Measurements from ENCODE around the gene ACTC1.

DNA sequence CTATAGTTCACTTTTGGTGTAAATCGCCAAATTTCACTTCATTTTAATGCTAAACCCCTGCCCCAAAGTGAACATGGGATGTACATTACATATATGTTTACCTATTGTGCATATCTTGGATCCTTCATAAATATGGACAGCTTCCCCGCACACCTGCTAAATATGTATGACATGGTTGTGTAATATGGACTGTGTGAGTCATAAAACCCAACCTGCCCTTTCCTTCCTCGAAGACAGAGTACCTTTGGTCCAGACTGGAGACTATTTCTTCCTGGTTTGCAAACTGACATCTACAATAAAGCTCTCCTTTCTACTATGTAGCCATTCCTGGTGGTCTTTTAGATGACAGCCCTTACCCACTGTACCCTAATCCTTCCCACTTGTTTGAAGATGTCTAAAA is 12.4 kb downstream of the ACTC1 start:
- TF ChIP-seq, protein P1, sequence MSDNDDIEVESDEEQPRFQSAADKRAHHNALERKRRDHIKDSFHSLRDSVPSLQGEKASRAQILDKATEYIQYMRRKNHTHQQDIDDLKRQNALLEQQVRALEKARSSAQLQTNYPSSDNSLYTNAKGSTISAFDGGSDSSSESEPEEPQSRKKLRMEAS (IDR thresholded peaks at IDR 0.05) = no peak
- TF ChIP-seq, protein P2, sequence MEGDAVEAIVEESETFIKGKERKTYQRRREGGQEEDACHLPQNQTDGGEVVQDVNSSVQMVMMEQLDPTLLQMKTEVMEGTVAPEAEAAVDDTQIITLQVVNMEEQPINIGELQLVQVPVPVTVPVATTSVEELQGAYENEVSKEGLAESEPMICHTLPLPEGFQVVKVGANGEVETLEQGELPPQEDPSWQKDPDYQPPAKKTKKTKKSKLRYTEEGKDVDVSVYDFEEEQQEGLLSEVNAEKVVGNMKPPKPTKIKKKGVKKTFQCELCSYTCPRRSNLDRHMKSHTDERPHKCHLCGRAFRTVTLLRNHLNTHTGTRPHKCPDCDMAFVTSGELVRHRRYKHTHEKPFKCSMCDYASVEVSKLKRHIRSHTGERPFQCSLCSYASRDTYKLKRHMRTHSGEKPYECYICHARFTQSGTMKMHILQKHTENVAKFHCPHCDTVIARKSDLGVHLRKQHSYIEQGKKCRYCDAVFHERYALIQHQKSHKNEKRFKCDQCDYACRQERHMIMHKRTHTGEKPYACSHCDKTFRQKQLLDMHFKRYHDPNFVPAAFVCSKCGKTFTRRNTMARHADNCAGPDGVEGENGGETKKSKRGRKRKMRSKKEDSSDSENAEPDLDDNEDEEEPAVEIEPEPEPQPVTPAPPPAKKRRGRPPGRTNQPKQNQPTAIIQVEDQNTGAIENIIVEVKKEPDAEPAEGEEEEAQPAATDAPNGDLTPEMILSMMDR (IDR thresholded peaks at IDR 0.05) = no peak
- TF ChIP-seq EHMT2 (IDR thresholded peaks at IDR 0.05; ENCODE audit: low read depth) (no peak), ZC3H11A (IDR thresholded peaks at IDR 0.05) (no peak), KDM1A (IDR thresholded peaks at IDR 0.05; ENCODE audit: low read depth) (no peak), POLR2A (IDR thresholded peaks at IDR 0.05; ENCODE audit: low read length) (no peak)
- TF ChIP-seq, protein P3, sequence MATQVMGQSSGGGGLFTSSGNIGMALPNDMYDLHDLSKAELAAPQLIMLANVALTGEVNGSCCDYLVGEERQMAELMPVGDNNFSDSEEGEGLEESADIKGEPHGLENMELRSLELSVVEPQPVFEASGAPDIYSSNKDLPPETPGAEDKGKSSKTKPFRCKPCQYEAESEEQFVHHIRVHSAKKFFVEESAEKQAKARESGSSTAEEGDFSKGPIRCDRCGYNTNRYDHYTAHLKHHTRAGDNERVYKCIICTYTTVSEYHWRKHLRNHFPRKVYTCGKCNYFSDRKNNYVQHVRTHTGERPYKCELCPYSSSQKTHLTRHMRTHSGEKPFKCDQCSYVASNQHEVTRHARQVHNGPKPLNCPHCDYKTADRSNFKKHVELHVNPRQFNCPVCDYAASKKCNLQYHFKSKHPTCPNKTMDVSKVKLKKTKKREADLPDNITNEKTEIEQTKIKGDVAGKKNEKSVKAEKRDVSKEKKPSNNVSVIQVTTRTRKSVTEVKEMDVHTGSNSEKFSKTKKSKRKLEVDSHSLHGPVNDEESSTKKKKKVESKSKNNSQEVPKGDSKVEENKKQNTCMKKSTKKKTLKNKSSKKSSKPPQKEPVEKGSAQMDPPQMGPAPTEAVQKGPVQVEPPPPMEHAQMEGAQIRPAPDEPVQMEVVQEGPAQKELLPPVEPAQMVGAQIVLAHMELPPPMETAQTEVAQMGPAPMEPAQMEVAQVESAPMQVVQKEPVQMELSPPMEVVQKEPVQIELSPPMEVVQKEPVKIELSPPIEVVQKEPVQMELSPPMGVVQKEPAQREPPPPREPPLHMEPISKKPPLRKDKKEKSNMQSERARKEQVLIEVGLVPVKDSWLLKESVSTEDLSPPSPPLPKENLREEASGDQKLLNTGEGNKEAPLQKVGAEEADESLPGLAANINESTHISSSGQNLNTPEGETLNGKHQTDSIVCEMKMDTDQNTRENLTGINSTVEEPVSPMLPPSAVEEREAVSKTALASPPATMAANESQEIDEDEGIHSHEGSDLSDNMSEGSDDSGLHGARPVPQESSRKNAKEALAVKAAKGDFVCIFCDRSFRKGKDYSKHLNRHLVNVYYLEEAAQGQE (IDR thresholded peaks at IDR 0.05) = no peak

Measured in A549 (cell line).